22Rv1 (cell line): ENCODE data around the gene PRKD1.

ENCODE experiments used
- ZFX ChIP-seq: fragments of 450-650 bp; IDR thresholded peaks from 2 replicates; pipeline ENCODE4 v1.6.1; 2017; ENCODE audit warnings: antibody characterized with exemption, borderline replicate concordance
- TF ChIP-seq, protein P1 (sequence below): fragments of 450-650 bp; IDR thresholded peaks from 2 replicates; pipeline ENCODE4 v1.5.1; 2017; ENCODE audit warnings: mild to moderate bottlenecking

GRCh38 chr14:29607169-29607568 is 320.5 kb downstream of the PRKD1 start:
- TF ChIP-seq, protein P1, sequence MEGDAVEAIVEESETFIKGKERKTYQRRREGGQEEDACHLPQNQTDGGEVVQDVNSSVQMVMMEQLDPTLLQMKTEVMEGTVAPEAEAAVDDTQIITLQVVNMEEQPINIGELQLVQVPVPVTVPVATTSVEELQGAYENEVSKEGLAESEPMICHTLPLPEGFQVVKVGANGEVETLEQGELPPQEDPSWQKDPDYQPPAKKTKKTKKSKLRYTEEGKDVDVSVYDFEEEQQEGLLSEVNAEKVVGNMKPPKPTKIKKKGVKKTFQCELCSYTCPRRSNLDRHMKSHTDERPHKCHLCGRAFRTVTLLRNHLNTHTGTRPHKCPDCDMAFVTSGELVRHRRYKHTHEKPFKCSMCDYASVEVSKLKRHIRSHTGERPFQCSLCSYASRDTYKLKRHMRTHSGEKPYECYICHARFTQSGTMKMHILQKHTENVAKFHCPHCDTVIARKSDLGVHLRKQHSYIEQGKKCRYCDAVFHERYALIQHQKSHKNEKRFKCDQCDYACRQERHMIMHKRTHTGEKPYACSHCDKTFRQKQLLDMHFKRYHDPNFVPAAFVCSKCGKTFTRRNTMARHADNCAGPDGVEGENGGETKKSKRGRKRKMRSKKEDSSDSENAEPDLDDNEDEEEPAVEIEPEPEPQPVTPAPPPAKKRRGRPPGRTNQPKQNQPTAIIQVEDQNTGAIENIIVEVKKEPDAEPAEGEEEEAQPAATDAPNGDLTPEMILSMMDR, result no peak
- TF ChIP-seq ZFX, result no peak
